K562 (cell line): ENCODE measurements around the gene ZC3H12C. TPM values are rescaled to one million over a fixed set of nuclear protein-coding genes. Genes with fewer than 3 reads are reported as not detected.
A peak's percentile ranks its signal among the peaks of the same experiment; 100 is the strongest.

ENCODE experiments used
- ATAC-seq: fragments of 200-7000 bp; cut with Tn5 transposase; 3 replicates; pipeline ENCODE4 v1.9.1; 2020; ENCODE audit warnings: moderate library complexity
- BruUV-seq: library from RNA; stranded (reverse); fragments of 400-500 nt; replicated peaks from 2 replicates; lab custom pipeline; 2021; lab: Mats Ljungman, UMichigan
- CTCF ChIA-PET: fragments of 300-600 bp; formaldehyde crosslinking; extraction: SDS; loops from one replicate; lab custom pipeline; 2021; ENCODE audit warnings: low intra/inter-chr PET ratio; lab: Yijun Ruan, JAX
- POLR2A ChIA-PET: fragments of 300-600, 350-650 bp; sonication (Branson Sonifier 250); formaldehyde crosslinking; extraction: SDS; loops from one replicate; lab custom pipeline; 2021; ENCODE audit warnings: antibody characterized with exemption, inconsistent platforms; lab: Yijun Ruan, JAX
- DNase-seq, 4 experiments: peaks; one replicate each; pipeline versions ENCODE4 v3.0.0 to v3.0.0-alpha.2; 2011 to 2018; ENCODE audit warnings: low spot score in 3 of 4, mixed read lengths in 3 of 4; ENCODE audit errors: extremely low read depth in 1 of 4
- FAIRE-seq: peaks from 2 replicates; lab custom pipeline; 2011; peaks lifted over from hg19 to GRCh38; lab: Jason Lieb, UNC
- H2AFZ ChIP-seq: 2 replicates; pipeline ENCODE4 v1.6.0; 2011; ENCODE audit warnings: low read depth, low read length, control low read depth, inconsistent platforms
- H3K27ac ChIP-seq: fragments of 200-600 bp; 3 replicates; pipeline ENCODE4 v1.8.0; 2011; ENCODE audit warnings: low read depth, mild to moderate bottlenecking, control low read depth, inconsistent platforms, low read length, moderate library complexity, mixed read lengths; ENCODE audit errors: extremely low read depth
- H3K27me3 ChIP-seq, 2 experiments: fragments of 300-600 bp in 1 of 2; 2 replicates in 1 of 2; 3 replicates in 1 of 2; pipeline versions ENCODE4 v1.6.0 to v1.8.0; 2011; ENCODE audit warnings: inconsistent platforms in 2 of 2, low read length in 2 of 2, mild to moderate bottlenecking in 1 of 2, mixed read lengths in 1 of 2, moderate library complexity in 1 of 2; ENCODE audit not compliant: control insufficient read depth in 2 of 2, insufficient read depth in 2 of 2
- H3K36me3 ChIP-seq: fragments of 300-600 bp; 3 replicates; pipeline ENCODE4 v1.8.0; 2011; ENCODE audit warnings: mild to moderate bottlenecking, low read length, inconsistent platforms; ENCODE audit not compliant: control insufficient read depth, insufficient read depth
- H3K4me1 ChIP-seq, 2 experiments: fragments of 200-600 bp in 1 of 2; replicated peaks in 1 of 2; 2 replicates in 1 of 2; 3 replicates in 1 of 2; pipeline versions ENCODE4 v1.5.1 to v1.8.0; 2011; ENCODE audit warnings: inconsistent platforms in 2 of 2, low read length in 2 of 2, mild to moderate bottlenecking in 1 of 2, mixed read lengths in 1 of 2, moderate library complexity in 1 of 2; ENCODE audit not compliant: control insufficient read depth in 2 of 2, insufficient read depth in 2 of 2
- H3K4me2 ChIP-seq: 2 replicates; pipeline ENCODE4 v1.6.1; 2011; ENCODE audit warnings: low read length, control low read depth, inconsistent platforms, mixed read lengths; ENCODE audit not compliant: insufficient read depth
- H3K4me3 ChIP-seq: fragments of 200-600 bp; sonication (generic), shearing (Covaris generic); 2 replicates; pipeline ENCODE4 v1.5.1; 2016; ENCODE audit warnings: control low read depth, inconsistent platforms
- H3K79me2 ChIP-seq: fragments of 200-600 bp; 3 replicates; pipeline ENCODE4 v1.8.0; 2011; ENCODE audit warnings: low read length, inconsistent platforms; ENCODE audit not compliant: control insufficient read depth, insufficient read depth
- H3K9ac ChIP-seq, 2 experiments: 2 replicates each; pipeline versions ENCODE4 v1.6.0 to v1.6.1; 2011; ENCODE audit warnings: low read depth in 2 of 2, low read length in 2 of 2, control low read depth in 1 of 2, inconsistent platforms in 1 of 2, mild to moderate bottlenecking in 1 of 2, mixed read lengths in 1 of 2; ENCODE audit not compliant: insufficient read depth in 1 of 2
- H3K9me1 ChIP-seq: one replicate; pipeline ENCODE4 v1.6.0; 2011; ENCODE audit warnings: inconsistent platforms, mild to moderate bottlenecking, low read length, moderate library complexity; ENCODE audit not compliant: control insufficient read depth, insufficient read depth
- H3K9me3 ChIP-seq: replicated peaks from 2 replicates; pipeline ENCODE4 v1.5.1; 2011; ENCODE audit warnings: low read depth, low read length, inconsistent platforms; ENCODE audit not compliant: control insufficient read depth, insufficient read depth
- H4K20me1 ChIP-seq: replicated peaks from 2 replicates; pipeline ENCODE4 v1.6.1; 2011; ENCODE audit warnings: low read length, inconsistent platforms, mixed read lengths; ENCODE audit not compliant: control insufficient read depth, insufficient read depth
- ARID1B ChIP-seq: fragments of 450-650 bp; IDR thresholded peaks from 2 replicates; pipeline ENCODE4 v1.6.1; 2016; ENCODE audit warnings: antibody characterized with exemption, mild to moderate bottlenecking, inconsistent platforms
- BRCA1 ChIP-seq, 2 experiments: fragments of 450-650 bp in 1 of 2; sonication (generic) in 1 of 2; formaldehyde crosslinking in 1 of 2; IDR thresholded peaks; 2 replicates each; pipeline versions ENCODE4 v1.5.0 to v1.6.1; 2017 to 2020; ENCODE audit warnings: mild to moderate bottlenecking in 1 of 2, missing genetic modification reagents in 1 of 2
- CREBBP ChIP-seq: IDR thresholded peaks from one replicate; pipeline ENCODE4 v1.6.1; 2012; ENCODE audit warnings: low read depth, mild to moderate bottlenecking, control low read depth, inconsistent platforms, low read length
- CTBP1 ChIP-seq: fragments of 450-650 bp; IDR thresholded peaks from 2 replicates; pipeline ENCODE4 v1.6.1; 2016; ENCODE audit warnings: borderline replicate concordance
- FOXK2 ChIP-seq, 2 experiments: fragments of 450-650 bp; IDR thresholded peaks in 1 of 2; conservative IDR thresholded peaks in 1 of 2; 2 replicates each; pipeline ENCODE4 v1.6.1; 2016; ENCODE audit warnings: low read depth in 2 of 2, mild to moderate bottlenecking in 1 of 2
- KAT2B ChIP-seq: IDR thresholded peaks from one replicate; pipeline ENCODE4 v1.6.1; 2012; ENCODE audit warnings: low read depth, mild to moderate bottlenecking, control low read depth, inconsistent platforms, low read length, moderate library complexity
- MCM7 ChIP-seq, 2 experiments: fragments of 450-650 bp; IDR thresholded peaks; 2 replicates each; pipeline ENCODE4 v1.6.1; 2016 to 2018
- POLR2H ChIP-seq: IDR thresholded peaks from 2 replicates; pipeline ENCODE4 v1.6.1; 2016; ENCODE audit warnings: missing genetic modification characterization, low read depth, mild to moderate bottlenecking, control low read depth, missing compliant biosample characterization, moderate library complexity
- PPARD ChIP-seq: fragments of 250-450 bp; sonication (Bioruptor Pico); IDR thresholded peaks from 2 replicates; pipeline ENCODE4 v1.8.0; 2022; ENCODE audit warnings: inconsistent platforms, mild to moderate bottlenecking, moderate library complexity
- RCOR1 ChIP-seq, 2 experiments: IDR thresholded peaks; 2 replicates each; pipeline ENCODE4 v1.6.1; 2012; ENCODE audit warnings: low read depth in 2 of 2, low read length in 2 of 2, borderline replicate concordance in 1 of 2, improper control_type of control experiment in 1 of 2
- RNF2 ChIP-seq: sonication (generic); IDR thresholded peaks from 2 replicates; pipeline ENCODE4 v1.6.1; 2016
- TEAD1 ChIP-seq, 2 experiments: fragments of 450-650 bp in 1 of 2; sonication (generic) in 1 of 2; formaldehyde crosslinking; IDR thresholded peaks; 2 replicates each; pipeline versions ENCODE4 v1.4.0 to v1.8.0; 2020 to 2022; ENCODE audit warnings: mild to moderate bottlenecking in 2 of 2, missing genetic modification reagents in 1 of 2
- TEAD4 ChIP-seq, 2 experiments: sonication (generic) in 1 of 2; formaldehyde crosslinking in 1 of 2; IDR thresholded peaks; 2 replicates each; pipeline versions ENCODE4 v1.6.1 to v1.8.0; 2012 to 2022; ENCODE audit warnings: borderline replicate concordance in 1 of 2, inconsistent platforms in 1 of 2, low read length in 1 of 2, mild to moderate bottlenecking in 1 of 2, missing genetic modification reagents in 1 of 2
- WGBS: fragments of 100-300 bp; shearing (Covaris generic); methylation state at CpG from one replicate; pipeline ENCODE4 v1.1.6; 2016; ENCODE audit warnings: low coverage, mixed read lengths; ENCODE audit not compliant: insufficient coverage; ENCODE audit errors: missing lambda C conversion rate; 5-methylcytosine and 5-hydroxymethylcytosine counted together
- in situ Hi-C: fragments of 300-500 bp; cut with MboI; formaldehyde crosslinking; loops from 4 replicates; pipeline ENCODE4 v1.15.0; 2018; ENCODE audit warnings: inconsistent platforms, mixed read lengths
- intact Hi-C: fragments of 100-400 bp; cut with micrococcal nuclease; formaldehyde crosslinking; loops from 2 replicates; pipeline ENCODE4 v1.14.2; 2022
- polyA plus RNA-seq, 8 experiments: library from polyadenylated mRNA; depleted of rRNA in 4 of 8; stranded (reverse) in 5 of 8; unstranded in 3 of 8; fragments of >200 nt; fragmentation: Nextera tagmentation in 2 of 8; fragmentation: Illumina TruSeq in 1 of 8; extraction: Ambion mirVana in 2 of 8; extraction: Trizol in 1 of 8; gene quantifications; 2 replicates each; pipeline versions ENCODE4 v1.2.1 to v1.2.3, GENCODE V29; 2011 to 2014; ENCODE audit warnings: inconsistent platforms in 1 of 8, missing spikeins in 1 of 8
- total RNA-seq, 7 experiments: library from RNA; depleted of rRNA in 6 of 7; stranded (reverse); fragments of >200 nt in 6 of 7; fragmentation: Illumina TruSeq in 2 of 7; extraction: Trizol in 2 of 7; gene quantifications; 2 replicates each; pipeline versions ENCODE4 v1.2.1 to v1.2.3, GENCODE V29; 2011 to 2021; ENCODE audit warnings: low replicate concordance in 1 of 7
- TF ChIP-seq, protein P1 (sequence below): fragments of 450-650 bp; IDR thresholded peaks from 2 replicates; pipeline ENCODE4 v1.6.1; 2017; ENCODE audit warnings: antibody characterized with exemption, mild to moderate bottlenecking
- TF ChIP-seq, protein P2 (sequence below): sonication (generic); formaldehyde crosslinking; IDR thresholded peaks from 2 replicates; pipeline ENCODE4 v1.9.0; 2022; ENCODE audit warnings: mild to moderate bottlenecking, missing genetic modification reagents

The ZC3H12C gene
- total and polyA plus RNA-seq, 9 of the 15 experiments (the other 6 are each of a cell fraction or from before 2014, with no cell fraction given): 0.56 to 5.9 (median 3.3) TPM

DNA sequence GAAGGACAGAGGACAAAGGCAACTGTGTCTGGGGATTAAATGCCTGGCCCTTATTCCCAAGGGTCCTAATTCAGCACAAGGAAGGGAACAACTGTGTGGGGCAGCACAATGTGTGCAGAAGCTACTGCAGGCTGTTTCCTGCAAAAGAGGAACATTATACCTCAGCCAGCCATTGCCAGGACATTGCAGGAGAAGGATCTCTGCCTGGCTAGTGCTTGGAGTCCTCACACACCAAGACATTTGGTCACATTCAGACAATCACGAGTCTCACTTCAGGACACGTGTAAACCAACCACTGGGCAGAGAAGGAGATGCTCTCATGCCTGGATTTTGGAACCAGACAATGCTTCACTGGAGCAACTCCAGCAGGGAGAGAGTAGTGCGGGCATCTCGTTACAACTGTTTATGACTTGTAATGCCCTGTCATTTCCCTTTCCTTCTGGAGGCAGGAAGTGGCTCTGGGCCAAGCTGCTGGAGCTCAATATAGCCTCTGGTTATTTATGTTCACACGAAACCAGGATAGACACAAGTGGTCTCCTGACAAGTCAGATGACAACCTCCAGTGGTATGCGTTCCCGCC is 23.9 kb upstream of the ZC3H12C start (continued):
- TF ChIP-seq CREBBP (no peak), KAT2B (no peak)
- TF ChIP-seq, protein P1, sequence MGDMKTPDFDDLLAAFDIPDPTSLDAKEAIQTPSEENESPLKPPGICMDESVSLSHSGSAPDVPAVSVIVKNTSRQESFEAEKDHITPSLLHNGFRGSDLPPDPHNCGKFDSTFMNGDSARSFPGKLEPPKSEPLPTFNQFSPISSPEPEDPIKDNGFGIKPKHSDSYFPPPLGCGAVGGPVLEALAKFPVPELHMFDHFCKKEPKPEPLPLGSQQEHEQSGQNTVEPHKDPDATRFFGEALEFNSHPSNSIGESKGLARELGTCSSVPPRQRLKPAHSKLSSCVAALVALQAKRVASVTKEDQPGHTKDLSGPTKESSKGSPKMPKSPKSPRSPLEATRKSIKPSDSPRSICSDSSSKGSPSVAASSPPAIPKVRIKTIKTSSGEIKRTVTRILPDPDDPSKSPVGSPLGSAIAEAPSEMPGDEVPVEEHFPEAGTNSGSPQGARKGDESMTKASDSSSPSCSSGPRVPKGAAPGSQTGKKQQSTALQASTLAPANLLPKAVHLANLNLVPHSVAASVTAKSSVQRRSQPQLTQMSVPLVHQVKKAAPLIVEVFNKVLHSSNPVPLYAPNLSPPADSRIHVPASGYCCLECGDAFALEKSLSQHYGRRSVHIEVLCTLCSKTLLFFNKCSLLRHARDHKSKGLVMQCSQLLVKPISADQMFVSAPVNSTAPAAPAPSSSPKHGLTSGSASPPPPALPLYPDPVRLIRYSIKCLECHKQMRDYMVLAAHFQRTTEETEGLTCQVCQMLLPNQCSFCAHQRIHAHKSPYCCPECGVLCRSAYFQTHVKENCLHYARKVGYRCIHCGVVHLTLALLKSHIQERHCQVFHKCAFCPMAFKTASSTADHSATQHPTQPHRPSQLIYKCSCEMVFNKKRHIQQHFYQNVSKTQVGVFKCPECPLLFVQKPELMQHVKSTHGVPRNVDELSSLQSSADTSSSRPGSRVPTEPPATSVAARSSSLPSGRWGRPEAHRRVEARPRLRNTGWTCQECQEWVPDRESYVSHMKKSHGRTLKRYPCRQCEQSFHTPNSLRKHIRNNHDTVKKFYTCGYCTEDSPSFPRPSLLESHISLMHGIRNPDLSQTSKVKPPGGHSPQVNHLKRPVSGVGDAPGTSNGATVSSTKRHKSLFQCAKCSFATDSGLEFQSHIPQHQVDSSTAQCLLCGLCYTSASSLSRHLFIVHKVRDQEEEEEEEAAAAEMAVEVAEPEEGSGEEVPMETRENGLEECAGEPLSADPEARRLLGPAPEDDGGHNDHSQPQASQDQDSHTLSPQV: peak; percentile 75
- TF ChIP-seq, protein P2, sequence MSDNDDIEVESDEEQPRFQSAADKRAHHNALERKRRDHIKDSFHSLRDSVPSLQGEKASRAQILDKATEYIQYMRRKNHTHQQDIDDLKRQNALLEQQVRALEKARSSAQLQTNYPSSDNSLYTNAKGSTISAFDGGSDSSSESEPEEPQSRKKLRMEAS: 0 out of 2 replicates have a peak, but pooled peaks have one; percentile 19

DNA sequence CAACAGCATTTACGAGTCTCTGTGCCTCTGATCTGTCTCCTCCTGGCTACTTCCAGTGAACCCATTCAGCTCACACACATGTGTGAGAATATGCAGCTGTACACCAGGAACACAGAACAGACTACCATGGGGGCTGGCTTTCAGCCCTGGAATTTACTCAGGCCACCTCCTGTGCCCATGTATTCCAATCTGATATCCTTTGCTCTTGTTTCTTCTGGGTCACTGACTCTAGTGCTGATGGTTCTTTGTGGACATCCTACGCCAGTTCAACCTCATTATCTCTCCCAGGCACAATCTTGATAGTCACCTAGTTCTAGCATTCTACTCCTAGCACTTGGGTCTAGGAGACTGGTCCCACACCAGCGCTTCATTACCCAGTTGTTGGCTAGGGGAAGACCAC is 23.0 kb upstream of the ZC3H12C start:
- peak overlapping the region in 1 of 2 experiments; percentile 16; a peak in 1 of 4 replicates for H3K9ac ChIP-seq
- ATAC-seq (peak; percentile 63), DNase-seq (peak in 2 of 4 experiments; percentile 25 to 57), FAIRE-seq (peak; percentile 74)
- POLR2A ChIA-PET: interaction anchor here (0.5 kb wide), 1 partner anchor 12 kb away, joined by 3 read pairs; no protein-coding TSS in a partner anchor
- no TSS peak for BruUV-seq
- H3K9me3 ChIP-seq: no peaks in the 10 kb centered on the region
- no peaks in the 10 kb centered on the region for H3K36me3 ChIP-seq
- CTCF ChIA-PET: no interaction called here
- H3K79me2 ChIP-seq: no peaks in the 10 kb centered on the region
- peak overlapping the region; percentile 80 for H3K27ac ChIP-seq
- H3K4me2 ChIP-seq: peak overlapping the region; percentile 49
- intact Hi-C loops: no loop called here
- no peaks in the 10 kb centered on the region for H4K20me1 ChIP-seq
- H3K9me1 ChIP-seq: no peaks in the 10 kb centered on the region
- in situ Hi-C loops: no loop called here
- no peaks in the 10 kb centered on the region for H3K27me3 ChIP-seq
- 0% methylated on average over 3 of the region's 3 CpGs for WGBS
- H3K4me3 ChIP-seq: no peak overlapping the region
- peaks cover 4 to 46% of the 10 kb centered on the region in 2 experiments; a peak in 4 of 5 replicates for H3K4me1 ChIP-seq
- H2AFZ ChIP-seq: peak overlapping the region; percentile 68
- TF ChIP-seq BRCA1 (IDR thresholded peaks at IDR 0.05) (no peak), BRCA1 (CRISPR knock-in tag; IDR thresholded peaks at IDR 0.05) (no peak), ARID1B (peak; percentile 68), RCOR1 (IDR thresholded peaks at IDR 0.05; ENCODE audit: borderline replicate concordance in 1 of 2, low read depth in 2 of 2, low read length in 2 of 2) (peak in 1 of 2 experiments; percentile 53; a peak in 1 of 4 replicates), TEAD4 (IDR thresholded peaks at IDR 0.05; ENCODE audit: low read length) (peak; percentile 62), TEAD4 (CRISPR knock-in tag; IDR thresholded peaks at IDR 0.05; ENCODE audit: borderline replicate concordance) (no peak), PPARD (CRISPR knock-in tag) (no peak), POLR2H (no peak), TEAD1 (CRISPR knock-in tag; IDR thresholded peaks at IDR 0.05) (0 out of 4 replicates have a peak, but pooled peaks of 1 of the 2 experiments have one; percentile 26), RNF2 (peak; percentile 18; the same call in 1 of the 2 replicates), FOXK2 (conservative IDR thresholded peaks at IDR 0.05 in 1 of 2, IDR thresholded peaks at IDR 0.05 in 1 of 2; ENCODE audit: low read depth in 2 of 2) (peak in 1 of 2 experiments; percentile 50; a peak in 1 of 4 replicates), MCM7 (IDR thresholded peaks at IDR 0.05) (no peak), CTBP1 (peak; percentile 63; the same call in 1 of the 2 replicates)
